Adrenal gland (tissue), 12 donors: ENCODE data around the gene LPCAT1. TPM values are rescaled to one million over a fixed set of nuclear protein-coding genes. Genes with fewer than 3 reads are reported as not detected.

Source experiments
- DNase-seq, 7 donors: peaks; one replicate each; pipeline ENCODE4 v3.0.0-alpha.2; 2019 to 2020
- H3K27ac ChIP-seq, 5 donors: fragments of 200-600 bp; sonication (generic) in 4 of 5; 1 replicate in 3 of 5; 2 replicates in 2 of 5; pipeline versions ENCODE4 v1.5.1 to v1.8.0; 2016 to 2020; ENCODE audit warnings: mild to moderate bottlenecking in 1 of 5
- H3K27me3 ChIP-seq: fragments of 200-600 bp; 2 replicates; pipeline ENCODE4 v1.8.0; 2021
- H3K36me3 ChIP-seq, 2 donors: fragments of 200-600 bp; replicated peaks in 1 of 2; 1 replicate in 1 of 2; 2 replicates in 1 of 2; pipeline versions ENCODE4 v1.5.1 to v1.8.0; 2018 to 2022
- H3K4me1 ChIP-seq, 2 donors: fragments of 200-600 bp; replicated peaks in 1 of 2; 1 replicate in 1 of 2; 2 replicates in 1 of 2; pipeline versions ENCODE4 v1.5.1 to v1.8.0; 2018 to 2021
- H3K4me3 ChIP-seq, 4 donors: fragments of 200-600 bp; sonication (generic) in 3 of 4; one replicate each; pipeline ENCODE4 v1.5.1; 2016 to 2018
- H3K9me3 ChIP-seq, 3 donors: fragments of 200-600 bp; sonication (generic) in 1 of 3; replicated peaks in 1 of 3; 1 replicate in 2 of 3; 2 replicates in 1 of 3; pipeline versions ENCODE4 v1.5.1 to v1.8.0; 2016 to 2021
- POLR2A ChIP-seq, 2 donors: fragments of 450-650 bp; IDR thresholded peaks; one replicate each; pipeline ENCODE4 v1.6.1; 2017; ENCODE audit warnings: antibody characterized with exemption in 2 of 2, mild to moderate bottlenecking in 2 of 2, moderate library complexity in 1 of 2
- WGBS, 4 donors: extraction: QIAGEN DNeasy Blood & Tissue Kit in 2 of 4; methylation state at CpG; one replicate each; pipeline versions ENCODE4 v1.1.5 to v1.1.7; 2013 to 2017; 5-methylcytosine and 5-hydroxymethylcytosine counted together
- intact Hi-C, 2 donors: fragments of 100-400 bp; cut with DNase I; formaldehyde crosslinking; loops; one replicate each; pipeline versions ENCODE4 v1.14.1 to v1.15.0; 2022 to 2023
- polyA plus RNA-seq, 3 donors: library from polyadenylated mRNA; stranded (reverse); fragments of 200-250 nt in 2 of 3; fragments of 350-450 nt in 1 of 3; fragmentation: Illumina TruSeq in 1 of 3; extraction: RNeasy Lipid Tissue Mini Kit (QIAGEN cat#74804) in 1 of 3; gene quantifications; one replicate each; pipeline ENCODE4 v1.2.3, GENCODE V29; 2013 to 2014
- total RNA-seq, 9 donors: library from RNA; depleted of rRNA in 4 of 9; stranded (reverse); fragments of >200 nt in 4 of 9; fragments of 120-200 nt in 1 of 9; fragmentation: NEBNext Ultra II Directional in 1 of 9; extraction: Animal tissue kit (Norgen Biotek cat#: 25700) in 1 of 9; gene quantifications; one replicate each; pipeline versions ENCODE4 v1.1.0 to v1.2.4, GENCODE V29; 2013 to 2023
- TF ChIP-seq, protein P1 (sequence below), 6 experiments: fragments of 450-650 bp in 4 of 6; fragments of 200-600 bp in 2 of 6; sonication (generic) in 1 of 6; IDR thresholded peaks; 1 replicate in 5 of 6; 2 replicates in 1 of 6; pipeline versions ENCODE4 v1.5.1 to v1.8.0; 2016 to 2021; ENCODE audit warnings: antibody characterized with exemption in 6 of 6, mild to moderate bottlenecking in 2 of 6, moderate library complexity in 1 of 6
- donor health status: healthy with polysubstance abuse.
- donor health status: Bipolar disorder and iron deficiency.
- donor health status: DM: yes; HTN: yes; CAD: no.
- donor health status: DM: no; HTN: no; CAD: no.
- donor health status: DM: no; HTN: no; CAD: no.
- donor health status: DM: yes; HTN: yes; CAD: no.

The LPCAT1 gene
- total and polyA plus RNA-seq, 12 donors = 23.2 to 59.1 (median 42.6) TPM

DNA sequence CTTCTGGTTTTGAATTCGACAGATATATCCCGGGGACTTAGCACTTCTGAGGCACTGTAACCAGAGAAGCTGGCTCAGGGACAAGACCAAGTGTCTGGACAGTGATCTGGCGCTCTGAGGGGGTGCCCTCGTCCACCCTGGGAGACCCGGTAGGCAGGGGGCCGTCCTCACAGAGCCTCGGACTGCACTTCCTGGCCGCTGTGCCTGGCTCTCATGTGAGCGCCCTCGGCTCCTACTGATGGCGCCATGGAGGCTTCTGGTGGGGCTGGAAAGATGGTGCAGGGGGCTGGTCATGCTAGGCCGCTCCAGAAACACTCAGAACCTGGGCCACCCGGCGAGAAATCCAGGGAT is 59.7 kb downstream of the LPCAT1 start:
- H3K27me3 ChIP-seq = no peaks in the 10 kb centered on the region
- 92 to 97% (median 93%) methylated on average over 3 to 14 of the region's 14 CpGs for WGBS, 4 donors
- H3K27ac ChIP-seq = no peak overlapping the region
- no peaks in the 10 kb centered on the region for H3K4me1 ChIP-seq
- H3K4me3 ChIP-seq = no peak overlapping the region
- intact Hi-C loops = no loop called here
- no peaks in the 10 kb centered on the region for H3K9me3 ChIP-seq
- peaks cover 0 to 33% of the 10 kb centered on the region in 2 donors for H3K36me3 ChIP-seq
- no peak for DNase-seq
- TF ChIP-seq POLR2A (IDR thresholded peaks at IDR 0.05) = no peak
- TF ChIP-seq, protein P1, sequence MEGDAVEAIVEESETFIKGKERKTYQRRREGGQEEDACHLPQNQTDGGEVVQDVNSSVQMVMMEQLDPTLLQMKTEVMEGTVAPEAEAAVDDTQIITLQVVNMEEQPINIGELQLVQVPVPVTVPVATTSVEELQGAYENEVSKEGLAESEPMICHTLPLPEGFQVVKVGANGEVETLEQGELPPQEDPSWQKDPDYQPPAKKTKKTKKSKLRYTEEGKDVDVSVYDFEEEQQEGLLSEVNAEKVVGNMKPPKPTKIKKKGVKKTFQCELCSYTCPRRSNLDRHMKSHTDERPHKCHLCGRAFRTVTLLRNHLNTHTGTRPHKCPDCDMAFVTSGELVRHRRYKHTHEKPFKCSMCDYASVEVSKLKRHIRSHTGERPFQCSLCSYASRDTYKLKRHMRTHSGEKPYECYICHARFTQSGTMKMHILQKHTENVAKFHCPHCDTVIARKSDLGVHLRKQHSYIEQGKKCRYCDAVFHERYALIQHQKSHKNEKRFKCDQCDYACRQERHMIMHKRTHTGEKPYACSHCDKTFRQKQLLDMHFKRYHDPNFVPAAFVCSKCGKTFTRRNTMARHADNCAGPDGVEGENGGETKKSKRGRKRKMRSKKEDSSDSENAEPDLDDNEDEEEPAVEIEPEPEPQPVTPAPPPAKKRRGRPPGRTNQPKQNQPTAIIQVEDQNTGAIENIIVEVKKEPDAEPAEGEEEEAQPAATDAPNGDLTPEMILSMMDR (IDR thresholded peaks at IDR 0.05) = no peak

DNA sequence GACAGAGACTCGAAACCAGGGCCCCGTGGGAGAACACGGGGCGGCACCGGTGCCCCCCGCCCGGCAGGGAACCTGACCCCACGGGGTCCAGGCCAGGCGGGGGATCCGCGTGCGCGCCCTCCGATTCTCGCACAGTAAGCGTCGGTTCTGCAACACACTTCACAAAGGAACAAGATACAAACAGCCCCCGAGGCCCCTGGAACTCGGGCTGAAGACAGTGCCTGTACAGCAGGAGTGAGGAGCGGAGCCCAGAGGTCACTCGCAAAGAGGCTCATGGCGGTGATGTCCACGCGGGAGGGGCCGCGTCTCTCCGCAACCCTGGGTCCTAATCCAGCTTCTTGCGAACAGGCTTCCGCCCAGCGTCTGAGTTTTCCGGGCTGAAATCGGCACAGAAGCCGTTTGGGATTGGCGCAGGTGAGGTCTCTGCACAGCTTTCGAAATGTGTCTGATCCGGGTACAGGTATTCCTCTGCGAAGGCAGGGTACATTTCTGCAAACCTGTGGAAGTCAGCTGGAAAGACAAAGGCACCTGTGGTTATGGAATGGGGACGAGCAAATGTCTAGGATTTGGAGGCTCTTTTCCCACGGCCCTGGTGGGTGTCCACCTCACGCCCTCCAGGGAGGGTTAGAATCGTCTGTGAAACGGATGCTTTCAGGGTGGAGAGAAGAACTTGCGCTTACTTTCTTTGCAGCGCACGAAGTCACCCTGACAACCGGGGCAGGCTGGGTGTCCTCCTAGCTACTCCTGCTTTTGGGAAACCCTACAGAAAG is 60.2 kb downstream of the LPCAT1 start:
- WGBS, 4 donors = 93 to 96% (median 95%) methylated on average over 41 to 46 of the region's 46 CpGs
- no peak overlapping the region for H3K4me3 ChIP-seq
- no peaks in the 10 kb centered on the region for H3K4me1 ChIP-seq
- H3K9me3 ChIP-seq = no peaks in the 10 kb centered on the region
- intact Hi-C loops = no loop called here
- DNase-seq = no peak
- peaks cover 0 to 33% of the 10 kb centered on the region in 2 donors for H3K36me3 ChIP-seq
- H3K27me3 ChIP-seq = no peaks in the 10 kb centered on the region
- TF ChIP-seq, protein P1 (IDR thresholded peaks at IDR 0.05) = no peak
- no peak for TF ChIP-seq POLR2A (IDR thresholded peaks at IDR 0.05)
- no peak overlapping the region for H3K27ac ChIP-seq

DNA sequence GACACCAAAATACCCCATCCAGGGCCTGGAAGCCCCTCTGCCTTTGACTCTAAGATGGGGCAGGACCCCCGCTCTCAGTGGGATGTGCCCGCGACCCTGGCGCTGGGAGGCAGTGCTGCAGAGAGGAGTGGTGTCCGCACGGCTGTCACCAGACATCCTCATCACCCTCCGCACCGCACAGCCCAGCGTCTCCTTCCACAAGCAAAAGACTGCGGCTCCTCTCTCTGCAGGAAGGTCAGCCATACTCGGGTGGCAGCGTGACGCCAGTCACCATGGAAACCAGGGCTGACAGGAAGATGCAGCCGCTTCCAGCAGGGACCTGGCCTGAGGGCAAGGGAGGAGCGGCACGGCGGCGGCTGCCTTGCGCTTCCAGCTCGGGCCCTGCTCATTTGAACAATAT is 61.4 kb downstream of the LPCAT1 start:
- 89 to 93% (median 92%) methylated on average over 14 to 20 of the region's 20 CpGs for WGBS, 4 donors
- DNase-seq = peak in 1 of 7 donors; percentile 70
- Histone ChIP-seq H3K9me3 (no peaks in the 10 kb centered on the region), H3K4me3 (no peak overlapping the region), H3K27ac (no peak overlapping the region), H3K36me3 (peaks cover 0 to 33% of the 10 kb centered on the region in 2 donors), H3K4me1 (no peaks in the 10 kb centered on the region), H3K27me3 (no peaks in the 10 kb centered on the region)
- TF ChIP-seq, protein P1 (IDR thresholded peaks at IDR 0.05) = no peak
- TF ChIP-seq POLR2A (IDR thresholded peaks at IDR 0.05) = no peak
- intact Hi-C loops = no loop called here

DNA sequence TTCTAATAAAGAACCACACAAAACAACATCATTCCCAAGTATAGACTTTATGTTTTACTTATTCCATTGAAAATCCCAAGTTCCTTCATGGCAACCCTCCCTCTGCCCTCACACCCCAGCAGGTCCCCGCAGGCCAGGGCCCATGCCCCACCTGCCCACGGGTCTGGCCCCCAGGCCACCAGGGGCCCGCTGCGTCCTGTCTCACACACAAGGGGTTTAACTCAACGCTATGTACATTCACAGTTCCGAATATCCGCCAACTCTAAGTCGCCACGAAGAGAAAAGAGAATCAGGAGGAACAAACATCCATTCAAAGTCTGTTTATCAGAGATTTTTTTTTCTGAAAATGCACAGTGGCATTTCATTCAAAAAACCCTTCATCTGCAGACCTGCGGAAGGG is 62.4 kb downstream of the LPCAT1 start:
- Histone ChIP-seq H3K4me1 (no peaks in the 10 kb centered on the region), H3K36me3 (peaks cover 0 to 31% of the 10 kb centered on the region in 2 donors), H3K27me3 (no peaks in the 10 kb centered on the region), H3K9me3 (no peaks in the 10 kb centered on the region), H3K4me3 (no peak overlapping the region), H3K27ac (no peak overlapping the region)
- TF ChIP-seq, protein P1 (IDR thresholded peaks at IDR 0.05) = no peak
- no peak for TF ChIP-seq POLR2A (IDR thresholded peaks at IDR 0.05)
- intact Hi-C loops = no loop called here
- DNase-seq = no peak
- WGBS, 4 donors = 96 to 97% (median 97%) methylated on average over 10 of the region's 10 CpGs
